ENCODE results near the gene INPP5A. TPM values are rescaled to one million over a fixed set of nuclear protein-coding genes. Genes with fewer than 3 reads are reported as not detected.

INPP5A gene
- total RNA-seq, 4 donors from 2014 or later = 34.8 to 80.8 (median 52.8) TPM

DNA sequence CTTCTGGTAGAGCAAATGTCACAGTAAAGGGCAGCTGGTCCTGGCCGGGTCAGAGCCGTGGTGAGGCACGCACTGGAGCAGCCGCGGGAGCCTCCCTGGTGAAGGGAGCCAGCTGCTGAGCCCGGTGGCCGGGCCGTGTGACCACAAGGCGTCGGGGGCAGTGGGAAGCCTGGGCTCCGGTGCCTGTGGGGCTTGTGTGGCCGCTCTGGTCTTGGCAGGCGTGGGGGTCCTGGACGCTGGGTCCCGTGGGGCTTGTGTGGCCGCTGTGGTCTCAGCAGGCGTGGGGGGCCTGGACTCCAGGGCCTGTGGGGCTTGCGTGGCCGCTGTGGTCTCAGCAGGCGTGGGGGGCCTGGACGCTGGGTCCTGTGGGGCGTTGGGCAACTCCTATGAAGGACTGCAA is 191.2 kb downstream of the INPP5A start:
- H3K4me1 ChIP-seq = no peaks in the 10 kb centered on the region
- peaks cover 0 to 6% (median 0%) of the 10 kb centered on the region in 4 donors for H3K36me3 ChIP-seq
- WGBS, 2 donors (ENCODE audit: low coverage in 1 of 2) = 93% methylated on average over 22 of the region's 22 CpGs; no CpG with 5 or more reads in 1 of the 2 donors
- H3K4me3 ChIP-seq = no peak overlapping the region
- in situ Hi-C loops (cut with MboI; ENCODE audit: low pct_ligation_motif_present in 1 of 4, low pct_unique_long_range_greater_than_20kb in 1 of 4, low sequenced_read_pairs in 3 of 4) (no loop called here), intact Hi-C loops (cut with DNase I; ENCODE audit: low total_unique reads) (no loop called here)
- no peaks in the 10 kb centered on the region for H3K9me3 ChIP-seq
- H3K27me3 ChIP-seq = no peaks in the 10 kb centered on the region
- no peak for TF ChIP-seq POLR2A (IDR thresholded peaks at IDR 0.05)
- no peak for TF ChIP-seq POLR2AphosphoS5 (IDR thresholded peaks at IDR 0.05)
- no peak for TF ChIP-seq EP300 (IDR thresholded peaks at IDR 0.05; ENCODE audit: low read depth)
- TF ChIP-seq, protein P1, sequence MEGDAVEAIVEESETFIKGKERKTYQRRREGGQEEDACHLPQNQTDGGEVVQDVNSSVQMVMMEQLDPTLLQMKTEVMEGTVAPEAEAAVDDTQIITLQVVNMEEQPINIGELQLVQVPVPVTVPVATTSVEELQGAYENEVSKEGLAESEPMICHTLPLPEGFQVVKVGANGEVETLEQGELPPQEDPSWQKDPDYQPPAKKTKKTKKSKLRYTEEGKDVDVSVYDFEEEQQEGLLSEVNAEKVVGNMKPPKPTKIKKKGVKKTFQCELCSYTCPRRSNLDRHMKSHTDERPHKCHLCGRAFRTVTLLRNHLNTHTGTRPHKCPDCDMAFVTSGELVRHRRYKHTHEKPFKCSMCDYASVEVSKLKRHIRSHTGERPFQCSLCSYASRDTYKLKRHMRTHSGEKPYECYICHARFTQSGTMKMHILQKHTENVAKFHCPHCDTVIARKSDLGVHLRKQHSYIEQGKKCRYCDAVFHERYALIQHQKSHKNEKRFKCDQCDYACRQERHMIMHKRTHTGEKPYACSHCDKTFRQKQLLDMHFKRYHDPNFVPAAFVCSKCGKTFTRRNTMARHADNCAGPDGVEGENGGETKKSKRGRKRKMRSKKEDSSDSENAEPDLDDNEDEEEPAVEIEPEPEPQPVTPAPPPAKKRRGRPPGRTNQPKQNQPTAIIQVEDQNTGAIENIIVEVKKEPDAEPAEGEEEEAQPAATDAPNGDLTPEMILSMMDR (IDR thresholded peaks at IDR 0.05) = no peak
- DNase-seq = no peak
- no peak overlapping the region for H3K27ac ChIP-seq

DNA sequence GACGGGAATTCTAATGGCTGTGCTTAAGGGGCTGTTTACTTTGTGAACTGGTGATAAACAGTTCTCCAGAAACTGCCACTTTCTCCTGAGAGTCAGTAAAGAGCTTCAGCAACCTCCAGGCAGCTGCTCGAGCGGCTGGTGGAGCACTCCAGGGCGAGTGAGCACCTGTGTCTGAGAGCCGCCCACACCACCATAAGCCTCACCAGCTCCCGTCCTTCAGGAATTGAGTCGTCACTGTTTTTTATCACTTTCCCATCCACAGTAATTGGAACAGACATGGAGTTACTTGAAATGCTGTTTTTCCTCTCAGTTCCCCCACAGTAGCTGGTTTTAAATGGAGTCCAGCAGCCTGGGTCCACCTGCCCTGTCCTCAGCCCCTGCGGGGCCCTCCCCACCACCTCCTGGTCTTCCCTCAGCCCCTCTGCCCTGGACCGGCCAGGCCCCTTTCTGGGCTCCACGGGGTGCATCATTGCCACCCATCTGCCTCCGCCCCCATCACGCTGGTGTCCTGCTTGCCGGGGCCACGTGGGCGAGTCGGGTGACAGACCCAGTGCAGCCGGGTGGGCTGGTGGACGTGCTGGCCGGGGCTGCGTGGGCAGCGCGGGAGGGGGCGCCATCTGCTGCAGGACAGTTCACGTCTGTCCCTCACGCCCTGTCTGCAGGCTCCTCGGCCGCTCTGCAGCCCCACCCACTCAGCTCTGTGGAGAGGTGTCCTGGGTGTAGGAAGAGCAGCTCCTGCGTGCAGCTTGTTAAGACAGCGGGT is 192.4 kb downstream of the INPP5A start:
- TF ChIP-seq EP300 (IDR thresholded peaks at IDR 0.05; ENCODE audit: low read depth) (no peak), POLR2AphosphoS5 (IDR thresholded peaks at IDR 0.05) (no peak), POLR2A (IDR thresholded peaks at IDR 0.05) (no peak)
- TF ChIP-seq, protein P1 (IDR thresholded peaks at IDR 0.05) = no peak
- intact Hi-C loops (cut with DNase I; ENCODE audit: low total_unique reads) (no loop called here), in situ Hi-C loops (cut with MboI; ENCODE audit: low pct_ligation_motif_present in 1 of 4, low pct_unique_long_range_greater_than_20kb in 1 of 4, low sequenced_read_pairs in 3 of 4) (no loop called here)
- no peak overlapping the region for H3K27ac ChIP-seq
- no peaks in the 10 kb centered on the region for H3K9me3 ChIP-seq
- H3K4me3 ChIP-seq = no peak overlapping the region
- no peaks in the 10 kb centered on the region for H3K27me3 ChIP-seq
- peaks cover 0 to 6% (median 0%) of the 10 kb centered on the region in 4 donors for H3K36me3 ChIP-seq
- H3K4me1 ChIP-seq = no peaks in the 10 kb centered on the region
- no peak for DNase-seq
- WGBS, 2 donors (ENCODE audit: low coverage in 1 of 2) = 80 to 90% methylated on average over 1 to 29 of the region's 29 CpGs

DNA sequence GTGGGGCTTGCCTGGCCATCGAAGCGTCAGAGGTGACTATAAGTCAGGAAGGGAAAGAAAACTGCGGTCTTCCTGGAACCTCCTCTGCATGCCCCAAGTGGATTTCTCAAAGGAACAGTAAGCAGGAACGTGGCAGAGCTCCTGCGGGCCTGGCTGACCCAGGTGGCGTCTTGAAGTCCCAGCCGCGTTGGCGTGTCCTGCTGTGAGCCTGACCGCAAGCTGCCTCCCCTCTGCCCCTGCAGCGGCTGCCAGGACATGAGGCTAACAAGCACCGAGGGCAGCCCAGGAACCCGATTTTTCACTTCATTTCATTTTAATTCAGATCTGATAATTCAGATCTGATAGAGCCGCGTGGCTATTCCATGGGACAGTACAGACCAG is 193.0 kb downstream of the INPP5A start:
- in situ Hi-C loops (cut with MboI; ENCODE audit: low pct_ligation_motif_present in 1 of 4, low pct_unique_long_range_greater_than_20kb in 1 of 4, low sequenced_read_pairs in 3 of 4) = no loop called here
- H3K27me3 ChIP-seq = no peaks in the 10 kb centered on the region
- peaks cover 0 to 6% (median 0%) of the 10 kb centered on the region in 4 donors for H3K36me3 ChIP-seq
- intact Hi-C loops (cut with DNase I; ENCODE audit: low total_unique reads) = no loop called here
- 94% methylated on average over 15 of the region's 15 CpGs; no CpG with 5 or more reads in 1 of the 2 donors for WGBS, 2 donors (ENCODE audit: low coverage in 1 of 2)
- no peaks in the 10 kb centered on the region for H3K9me3 ChIP-seq
- TF ChIP-seq, protein P1 (IDR thresholded peaks at IDR 0.05) = no peak
- no peak for TF ChIP-seq POLR2AphosphoS5 (IDR thresholded peaks at IDR 0.05)
- no peak for TF ChIP-seq POLR2A (IDR thresholded peaks at IDR 0.05)
- TF ChIP-seq EP300 (IDR thresholded peaks at IDR 0.05; ENCODE audit: low read depth) = no peak
- H3K4me1 ChIP-seq = no peaks in the 10 kb centered on the region
- no peak overlapping the region for H3K4me3 ChIP-seq
- no peak overlapping the region for H3K27ac ChIP-seq
- DNase-seq = no peak

DNA sequence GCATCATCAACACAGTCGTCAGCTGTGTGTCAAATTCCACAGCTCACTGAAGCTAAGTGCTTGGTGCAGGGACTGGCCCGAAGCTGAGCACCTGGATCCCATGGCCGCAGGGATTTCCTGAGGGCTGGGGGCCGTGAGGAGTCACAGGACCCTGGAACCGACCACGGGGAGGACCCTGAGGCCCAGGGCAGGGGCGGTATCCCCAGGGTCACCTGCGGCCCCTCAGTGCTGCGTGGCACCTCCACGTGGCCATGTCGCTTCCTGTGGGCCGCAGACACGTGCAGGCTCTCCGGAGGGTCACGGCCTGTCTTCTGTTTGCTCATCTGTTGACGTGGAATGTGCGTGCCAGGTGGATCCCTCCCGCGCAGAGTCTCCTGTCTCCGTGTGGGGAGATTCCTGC is 194.9 kb downstream of the INPP5A start:
- H3K9me3 ChIP-seq = no peaks in the 10 kb centered on the region

More for the DNA sequence above, 194.9 kb downstream of the INPP5A start:
- intact Hi-C loops (cut with DNase I; ENCODE audit: low total_unique reads) = no loop called here
- Histone ChIP-seq H3K36me3 (no peaks in the 10 kb centered on the region), H3K4me1 (no peaks in the 10 kb centered on the region), H3K27me3 (no peaks in the 10 kb centered on the region), H3K4me3 (no peak overlapping the region), H3K27ac (no peak overlapping the region)
- in situ Hi-C loops (cut with MboI; ENCODE audit: low pct_ligation_motif_present in 1 of 4, low pct_unique_long_range_greater_than_20kb in 1 of 4, low sequenced_read_pairs in 3 of 4) = no loop called here
- no peak for DNase-seq
- 92% methylated on average over 20 of the region's 20 CpGs; no CpG with 5 or more reads in 1 of the 2 donors for WGBS, 2 donors (ENCODE audit: low coverage in 1 of 2)
- TF ChIP-seq EP300 (IDR thresholded peaks at IDR 0.05; ENCODE audit: low read depth) (no peak), POLR2A (IDR thresholded peaks at IDR 0.05) (no peak), POLR2AphosphoS5 (IDR thresholded peaks at IDR 0.05) (no peak)
- TF ChIP-seq, protein P1 (IDR thresholded peaks at IDR 0.05) = no peak

Measured in transverse colon (tissue), 4 donors.